K562 (cell line): ENCODE results near the gene EMC6. TPM values are rescaled to one million over a fixed set of nuclear protein-coding genes. Genes with fewer than 3 reads are reported as not detected.

Experiments
- BRD9 ChIP-seq: fragments of 450-650 bp; IDR thresholded peaks from 2 replicates; pipeline ENCODE4 v1.6.1; 2018; ENCODE audit warnings: low read depth; ENCODE audit not compliant: partially characterized antibody
- CHD7 ChIP-seq: fragments of 200-600 bp; sonication (generic); IDR thresholded peaks from one replicate; pipeline ENCODE4 v1.6.1; 2012; ENCODE audit warnings: mild to moderate bottlenecking, low read depth, low read length, inconsistent platforms
- E2F6 ChIP-seq, 2 experiments: IDR thresholded peaks; 2 replicates each; pipeline ENCODE4 v1.6.1; 2011; ENCODE audit warnings: borderline replicate concordance in 1 of 2, control low read depth in 1 of 2, low read depth in 1 of 2, low read length in 1 of 2, mild to moderate bottlenecking in 1 of 2, mixed read lengths in 1 of 2, moderate library complexity in 1 of 2; ENCODE audit not compliant: insufficient read depth in 1 of 2, insufficient read length in 1 of 2, poor library complexity in 1 of 2, severe bottlenecking in 1 of 2; ENCODE audit errors: extremely low read depth in 1 of 2
- NBN ChIP-seq: fragments of 450-650 bp; IDR thresholded peaks from 2 replicates; pipeline ENCODE4 v1.6.1; 2016; ENCODE audit warnings: low read depth, mild to moderate bottlenecking
- SAFB ChIP-seq: fragments of 200-400 bp; formaldehyde crosslinking; IDR thresholded peaks from 2 replicates; pipeline ENCODE4 v1.6.1; 2017; ENCODE audit warnings: low read depth, low read length, borderline replicate concordance
- polyA plus RNA-seq, 8 experiments: library from polyadenylated mRNA; depleted of rRNA in 4 of 8; stranded (reverse) in 5 of 8; unstranded in 3 of 8; fragments of >200 nt; fragmentation: Nextera tagmentation in 2 of 8; fragmentation: Illumina TruSeq in 1 of 8; extraction: Ambion mirVana in 2 of 8; extraction: Trizol in 1 of 8; gene quantifications; 2 replicates each; pipeline versions ENCODE4 v1.2.1 to v1.2.3, GENCODE V29; 2011 to 2014; ENCODE audit warnings: inconsistent platforms in 1 of 8, missing spikeins in 1 of 8
- total RNA-seq, 7 experiments: library from RNA; depleted of rRNA in 6 of 7; stranded (reverse); fragments of >200 nt in 6 of 7; fragmentation: Illumina TruSeq in 2 of 7; extraction: Trizol in 2 of 7; gene quantifications; 2 replicates each; pipeline versions ENCODE4 v1.2.1 to v1.2.3, GENCODE V29; 2011 to 2021; ENCODE audit warnings: low replicate concordance in 1 of 7

EMC6 gene
- total and polyA plus RNA-seq, 9 of the 15 experiments (the other 6 are each of a cell fraction or from before 2014, with no cell fraction given), result 2.9 to 136 (median 24.9) TPM

GRCh38 chr17:3621146-3621720, 47.4 kb upstream of the EMC6 start (continued):
- TF ChIP-seq CHD7 (no peak), E2F6 (IDR thresholded peaks at IDR 0.05; ENCODE audit: borderline replicate concordance in 1 of 2, extremely low read depth in 1 of 2, insufficient read depth in 1 of 2, insufficient read length in 1 of 2, low read depth in 1 of 2, low read length in 1 of 2, poor library complexity in 1 of 2, severe bottlenecking in 1 of 2) (no peak), NBN (no peak), BRD9 (no peak), SAFB (no peak)
